Stimulated activated CD8-positive, alpha-beta memory T cell treated with anti-CD3 and anti-CD28 coated beads, Interleukin-7, amount 100 ng/mL, for 24 hours (primary cell): ENCODE data around the gene PATZ1.
"Not testable (repeated sequence)": the region's sequence is repeated elsewhere in the genome, so short reads cannot be mapped to it uniquely, and the experiment has no call there.

ENCODE experiments used
- DNase-seq: peaks from one replicate; pipeline ENCODE4 v3.0.0-alpha.2; 2020; ENCODE audit warnings: low read depth

Gene PATZ1

GRCh38 chr22:31346255-31346732 lies at the start of gene PATZ1:
Gene PATZ1 (minus strand): TSS chr22:31346346. CDS start chr22:31345602, 744 bp downstream.
- peak; percentile 53 for DNase-seq

GRCh38 chr22:31394326-31394725 lies 48.2 kb upstream of the PATZ1 start:
- DNase-seq: no peak

GRCh38 chr22:31393893-31394292 lies 47.7 kb upstream of the PATZ1 start:
- no peak for DNase-seq

- DNase-seq: not testable (repeated sequence)
Observed at GRCh38 chr22:31378651-31379050, 32.5 kb upstream of the PATZ1 start.

GRCh38 chr22:31378123-31378522 lies 32.0 kb upstream of the PATZ1 start:
- DNase-seq: no peak

GRCh38 chr22:31377612-31378011 lies 31.5 kb upstream of the PATZ1 start:
- no peak for DNase-seq

- no peak for DNase-seq
Observed at GRCh38 chr22:31367426-31367825, 21.3 kb upstream of the PATZ1 start.

GRCh38 chr22:31363885-31364465 lies 17.8 kb upstream of the PATZ1 start:
- DNase-seq: no peak

- no peak for DNase-seq
Observed at GRCh38 chr22:31361743-31362142, 15.6 kb upstream of the PATZ1 start.

GRCh38 chr22:31360029-31360428 lies 13.9 kb upstream of the PATZ1 start:
- no peak for DNase-seq

- no peak for DNase-seq
Observed at GRCh38 chr22:31354515-31354914, 8.4 kb upstream of the PATZ1 start.

- DNase-seq: no peak
Observed at GRCh38 chr22:31350410-31350863, 4.3 kb upstream of the PATZ1 start.

- DNase-seq: no peak
Observed at GRCh38 chr22:31349960-31350359, 3.8 kb upstream of the PATZ1 start.

- no peak for DNase-seq
Observed at GRCh38 chr22:31348766-31349165, 2.6 kb upstream of the PATZ1 start.

GRCh38 chr22:31348009-31348337 lies 1.8 kb upstream of the PATZ1 start:
- not testable (repeated sequence) for DNase-seq

GRCh38 chr22:31347251-31348008 lies 1.3 kb upstream of the PATZ1 start:
- peak; percentile 34 for DNase-seq

GRCh38 chr22:31346733-31347250 lies 646 bp upstream of the PATZ1 start:
- no peak for DNase-seq

GRCh38 chr22:31345331-31346254 lies 553 bp downstream of the PATZ1 start:
- DNase-seq: peak; percentile 69

GRCh38 chr22:31344578-31345330 lies 1.4 kb downstream of the PATZ1 start:
- no peak for DNase-seq

GRCh38 chr22:31344256-31344577 lies 1.9 kb downstream of the PATZ1 start:
- no peak for DNase-seq
